Hepatocyte (in vitro differentiated cells): ENCODE data around the gene SPANXA2. TPM values are rescaled to one million over a fixed set of nuclear protein-coding genes. Genes with fewer than 3 reads are reported as not detected.

Experiments
- DNase-seq: peaks from one replicate; pipeline ENCODE4 v3.0.0-alpha.2; 2016; ENCODE audit warnings: low spot score
- H2AFZ ChIP-seq: fragments of 200-600 bp; sonication (generic); 2 replicates; pipeline ENCODE4 v1.6.0; 2016; ENCODE audit warnings: antibody characterized with exemption, mild to moderate bottlenecking
- H3K27ac ChIP-seq: fragments of 200-600 bp; sonication (generic); 2 replicates; pipeline ENCODE4 v1.5.1; 2016; ENCODE audit warnings: mild to moderate bottlenecking
- H3K27me3 ChIP-seq: fragments of 200-600 bp; sonication (generic); 2 replicates; pipeline ENCODE4 v1.6.1; 2016
- H3K36me3 ChIP-seq: fragments of 200-600 bp; sonication (generic); replicated peaks from 2 replicates; pipeline ENCODE4 v1.5.1; 2016; ENCODE audit warnings: low read depth; ENCODE audit not compliant: insufficient read depth
- H3K4me1 ChIP-seq: fragments of 200-600 bp; sonication (generic); 2 replicates; pipeline ENCODE4 v1.5.1; 2016; ENCODE audit warnings: mild to moderate bottlenecking, moderate library complexity; ENCODE audit not compliant: insufficient read depth
- H3K4me2 ChIP-seq: fragments of 200-600 bp; sonication (generic); 2 replicates; pipeline ENCODE4 v1.6.0; 2016
- H3K4me3 ChIP-seq: fragments of 200-600 bp; sonication (generic); 2 replicates; pipeline ENCODE4 v1.5.1; 2016; ENCODE audit warnings: mild to moderate bottlenecking
- H3K79me2 ChIP-seq: fragments of 200-600 bp; sonication (generic); 2 replicates; pipeline ENCODE4 v1.6.0; 2017; ENCODE audit warnings: mild to moderate bottlenecking
- H3K9me2 ChIP-seq: fragments of 200-600 bp; sonication (generic); replicated peaks from 2 replicates; pipeline ENCODE4 v1.6.0; 2017; ENCODE audit warnings: mild to moderate bottlenecking; ENCODE audit not compliant: insufficient read depth
- H3K9me3 ChIP-seq: fragments of 200-600 bp; sonication (generic); 2 replicates; pipeline ENCODE4 v1.5.1; 2016; ENCODE audit warnings: low read depth, mild to moderate bottlenecking
- H4K20me1 ChIP-seq: fragments of 200-600 bp; sonication (generic); 2 replicates; pipeline ENCODE4 v1.6.0; 2016; ENCODE audit warnings: mild to moderate bottlenecking; ENCODE audit not compliant: insufficient read depth, poor library complexity, severe bottlenecking
- CTCF ChIP-seq: fragments of 200-600 bp; sonication (generic); IDR thresholded peaks from 2 replicates; pipeline ENCODE4 v1.5.1; 2016; ENCODE audit warnings: antibody characterized with exemption, mild to moderate bottlenecking; ENCODE audit not compliant: poor library complexity
- EZH2 ChIP-seq: fragments of 200-600 bp; sonication (generic); IDR thresholded peaks from 2 replicates; pipeline ENCODE4 v1.6.1; 2016; ENCODE audit warnings: antibody characterized with exemption, mild to moderate bottlenecking, borderline replicate concordance
- EZH2phosphoT487 ChIP-seq: fragments of 200-600 bp; sonication (generic); IDR thresholded peaks from one replicate; pipeline ENCODE4 v1.6.1; 2018; ENCODE audit warnings: antibody characterized with exemption, mild to moderate bottlenecking, low read depth, moderate library complexity; ENCODE audit not compliant: unreplicated experiment, severe bottlenecking
- WGBS: methylation state at CpG from one replicate; pipeline ENCODE4 v1.1.6; 2016; ENCODE audit warnings: low lambda C conversion rate; ENCODE audit errors: missing lambda C conversion rate; 5-methylcytosine and 5-hydroxymethylcytosine counted together
- polyA plus RNA-seq: library from polyadenylated mRNA; unstranded; fragments of >200 nt; fragmentation: Nextera tagmentation; extraction: Ambion mirVana; gene quantifications from 2 replicates; pipeline ENCODE4 v1.2.1, GENCODE V29; 2016
- total RNA-seq: library from RNA; depleted of rRNA; stranded (reverse); fragments of >200 nt; gene quantifications from 2 replicates; pipeline ENCODE4 v1.2.3, GENCODE V29; 2014

The SPANXA2 gene
- total and polyA plus RNA-seq, 2 experiments from 2014 or later = not detected

- Histone ChIP-seq H3K4me2 (no peak overlapping the region), H3K27me3 (no peaks in the 10 kb centered on the region), H3K27ac (no peak overlapping the region), H2AFZ (no peak overlapping the region), H3K4me1 (no peaks in the 10 kb centered on the region), H3K79me2 (no peaks in the 10 kb centered on the region), H3K9me2 (no peaks in the 10 kb centered on the region), H3K36me3 (no peaks in the 10 kb centered on the region), H4K20me1 (no peaks in the 10 kb centered on the region), H3K4me3 (no peak overlapping the region), H3K9me3 (no peaks in the 10 kb centered on the region)
- TF ChIP-seq EZH2 = no peak
- TF ChIP-seq CTCF = no peak
- no peak for TF ChIP-seq EZH2phosphoT487
- no peak for DNase-seq
Measured at GRCh38 chrX:141632124-141632523, 42.6 kb downstream of the SPANXA2 start.

- H3K4me2 ChIP-seq = no peak overlapping the region
- H3K27me3 ChIP-seq = no peaks in the 10 kb centered on the region
- H2AFZ ChIP-seq = no peak overlapping the region
- H3K9me3 ChIP-seq = no peaks in the 10 kb centered on the region
- no peaks in the 10 kb centered on the region for H3K79me2 ChIP-seq
- no peak for TF ChIP-seq CTCF
- no peak for TF ChIP-seq EZH2phosphoT487
- TF ChIP-seq EZH2 = no peak
- no peaks in the 10 kb centered on the region for H3K4me1 ChIP-seq
- H3K4me3 ChIP-seq = no peak overlapping the region
- no peaks in the 10 kb centered on the region for H4K20me1 ChIP-seq
- DNase-seq = no peak
- WGBS = 47% methylated on average over 1 of the region's 1 CpG
- H3K27ac ChIP-seq = no peak overlapping the region
- no peaks in the 10 kb centered on the region for H3K9me2 ChIP-seq
- no peaks in the 10 kb centered on the region for H3K36me3 ChIP-seq
Measured at GRCh38 chrX:141638550-141638949, 49.0 kb downstream of the SPANXA2 start.

Other genes with a start within 250 kb of the SPANXA2 start
- not detected in 2 replicates for gene SPANXA1, start 5.0 kb upstream of the SPANXA2 start, total RNA-seq
- not detected in 2 replicates for gene SPANXA1, start 5.0 kb upstream of the SPANXA2 start, polyA plus RNA-seq
- not detected in 2 replicates for gene SPANXD, start 109.0 kb downstream of the SPANXA2 start, total RNA-seq
- not detected in 2 replicates for gene SPANXD, start 109.0 kb downstream of the SPANXA2 start, polyA plus RNA-seq
- gene MAGEC3, start 248.6 kb downstream of the SPANXA2 start, total RNA-seq = not detected in 2 replicates
- 0.40 TPM in 1 of 2 replicates, not detected in the other for gene MAGEC3, start 248.6 kb downstream of the SPANXA2 start, polyA plus RNA-seq